ENCODE results near the gene TTLL10.

The TTLL10 gene

DNA sequence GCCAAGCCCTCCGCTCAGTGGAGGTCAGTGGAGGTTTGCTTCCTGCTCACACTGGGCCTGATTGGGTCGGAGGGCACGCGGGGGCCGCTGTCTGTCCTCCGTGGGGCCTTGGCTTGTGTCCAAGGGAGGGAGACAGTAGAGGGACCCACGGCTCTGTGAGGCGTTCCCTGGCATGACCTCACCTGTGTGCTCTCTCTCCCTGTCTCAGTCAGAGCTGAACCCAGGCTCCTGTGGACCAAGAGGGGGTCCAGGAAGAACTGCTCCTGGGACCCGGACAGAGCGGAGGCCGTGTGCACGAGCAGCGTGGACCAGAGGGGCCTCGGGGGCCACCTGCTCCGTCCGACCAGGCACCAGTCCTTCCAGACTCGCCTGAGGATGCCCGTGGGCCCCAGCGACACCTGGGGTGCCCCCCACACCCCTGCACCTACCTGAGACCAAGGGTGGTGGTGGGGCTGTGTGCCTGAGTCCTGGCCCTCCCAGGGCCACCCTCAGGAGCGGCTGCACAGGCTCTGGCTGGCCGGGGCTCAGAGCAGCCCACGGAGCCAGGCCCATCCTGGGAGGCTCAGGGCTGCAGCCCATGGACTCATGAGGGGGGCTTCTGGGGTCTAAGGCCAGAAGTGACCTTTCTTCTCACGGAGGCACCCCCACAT is 13.3 kb upstream of the TTLL10 start:
- H3K9me3 Mint-ChIP-seq = peaks cover 1% of the 10 kb centered on the region
- H3K4me1 Mint-ChIP-seq (ENCODE audit: low read depth) = no peaks in the 10 kb centered on the region
- no peak for DNase-seq
- no peak overlapping the region for H3K27ac Mint-ChIP-seq
- H3K27me3 Mint-ChIP-seq = no peaks in the 10 kb centered on the region
- H3K36me3 Mint-ChIP-seq (ENCODE audit: low read depth) = no peaks in the 10 kb centered on the region
- H3K4me3 Mint-ChIP-seq = no peak overlapping the region

DNA sequence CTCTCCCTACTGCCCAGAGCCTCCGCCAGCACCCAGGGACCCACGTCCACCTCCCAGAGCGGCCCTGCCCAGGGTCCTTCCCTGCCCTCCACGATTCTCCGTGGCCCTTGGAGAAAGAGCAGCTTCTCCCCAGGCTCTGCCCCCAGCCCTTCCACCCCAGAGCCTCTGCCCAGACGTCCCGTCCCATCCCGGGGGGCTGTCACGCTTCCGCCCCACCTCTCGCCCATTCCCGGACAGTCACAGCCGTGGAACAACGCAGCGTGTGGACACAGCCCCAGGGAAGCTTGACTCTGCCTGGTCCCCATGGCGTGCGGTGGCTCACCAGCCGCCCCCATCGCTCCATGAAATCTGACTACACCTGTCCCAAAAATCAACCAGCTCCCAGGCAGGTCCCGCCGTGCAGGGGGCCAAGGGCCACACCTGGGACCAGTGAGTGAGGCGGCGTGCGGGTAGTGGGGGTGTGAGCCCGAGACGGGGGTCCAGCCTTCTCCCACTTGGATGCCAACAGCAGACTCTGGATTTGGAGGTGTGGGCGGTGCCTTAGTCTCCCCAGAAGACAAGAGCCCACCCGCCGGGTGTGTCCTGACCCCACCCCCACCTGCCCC is 12.5 kb upstream of the TTLL10 start:
- DNase-seq = no peak
- Mint-ChIP-seq H3K27me3 (no peaks in the 10 kb centered on the region), H3K4me3 (no peak overlapping the region), H3K9me3 (no peaks in the 10 kb centered on the region), H3K27ac (no peak overlapping the region), H3K4me1 (ENCODE audit: low read depth) (no peaks in the 10 kb centered on the region), H3K36me3 (ENCODE audit: low read depth) (no peaks in the 10 kb centered on the region)

DNA sequence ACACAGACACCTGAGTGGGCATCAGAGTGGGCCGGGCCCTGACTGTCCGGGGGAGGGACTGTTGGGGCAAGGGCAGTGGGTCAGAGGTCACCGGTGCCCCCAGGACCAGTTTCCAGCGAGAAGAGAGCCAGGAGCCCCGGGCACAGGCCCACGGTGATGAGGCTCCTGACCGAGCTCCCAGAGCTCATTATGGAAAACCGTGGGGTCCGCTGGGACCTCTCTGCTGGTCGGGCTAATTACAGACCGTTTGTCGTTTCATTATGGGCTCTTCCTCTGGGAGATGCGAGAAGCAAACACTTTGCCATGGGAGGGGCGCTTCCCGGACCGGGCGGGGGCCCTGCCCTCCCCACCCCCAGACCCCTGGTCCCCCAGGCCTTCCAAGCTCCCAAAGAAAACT is 12.0 kb upstream of the TTLL10 start:
- no peak overlapping the region for H3K27ac Mint-ChIP-seq
- H3K9me3 Mint-ChIP-seq = no peaks in the 10 kb centered on the region
- no peak overlapping the region for H3K4me3 Mint-ChIP-seq
- H3K4me1 Mint-ChIP-seq (ENCODE audit: low read depth) = no peaks in the 10 kb centered on the region
- no peak for DNase-seq
- H3K36me3 Mint-ChIP-seq (ENCODE audit: low read depth) = no peaks in the 10 kb centered on the region
- H3K27me3 Mint-ChIP-seq = no peaks in the 10 kb centered on the region

DNA sequence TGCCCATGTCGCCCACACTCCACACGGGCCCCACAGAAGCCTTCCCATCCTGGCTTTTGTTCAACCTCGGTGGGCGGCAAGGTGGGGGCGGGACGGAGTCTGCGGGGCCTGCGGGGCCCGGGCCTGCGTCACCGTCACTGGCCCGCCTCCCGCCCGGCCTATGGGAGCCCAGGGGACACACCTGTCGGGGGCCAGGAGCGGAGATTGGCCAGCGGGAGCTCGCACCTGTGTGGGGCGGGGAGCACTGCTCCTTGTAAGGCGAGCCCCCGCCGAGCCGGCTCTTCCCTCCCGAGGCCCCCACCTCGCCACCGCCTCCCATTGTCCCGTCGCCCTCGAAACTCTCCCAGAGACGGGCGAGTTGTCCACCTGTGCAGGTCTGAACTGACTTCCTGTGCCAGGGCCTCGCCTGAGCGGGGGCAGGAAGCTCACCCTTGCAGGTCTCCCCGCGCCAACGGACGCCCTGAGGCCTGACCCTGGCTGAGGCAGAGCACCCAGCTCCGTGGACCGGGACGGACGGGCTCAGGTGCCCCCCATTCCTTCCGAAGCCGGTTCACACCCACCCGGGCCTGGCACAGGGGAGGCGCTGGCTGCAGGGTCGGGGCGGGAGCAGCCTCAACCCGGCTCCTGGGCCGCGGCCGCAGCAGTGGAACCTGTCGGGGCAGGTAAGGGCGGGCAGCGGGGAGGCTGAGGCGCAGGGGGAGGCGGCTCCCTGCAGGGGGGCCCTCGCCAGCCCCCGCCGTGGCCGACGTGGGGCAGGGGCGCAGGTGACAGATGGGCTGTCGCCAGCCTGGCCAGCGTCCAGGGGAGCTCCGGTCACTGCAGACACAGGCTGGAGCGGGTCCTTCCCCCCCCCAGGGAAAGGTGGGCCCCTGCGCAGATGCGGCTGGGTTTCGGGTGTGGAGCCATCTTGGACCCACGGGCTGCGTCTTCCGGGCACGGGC is 10.8 kb upstream of the TTLL10 start:
- H3K9me3 Mint-ChIP-seq = no peaks in the 10 kb centered on the region
- no peak overlapping the region for H3K27ac Mint-ChIP-seq
- H3K27me3 Mint-ChIP-seq = no peaks in the 10 kb centered on the region
- H3K4me1 Mint-ChIP-seq (ENCODE audit: low read depth) = no peaks in the 10 kb centered on the region
- no peaks in the 10 kb centered on the region for H3K36me3 Mint-ChIP-seq (ENCODE audit: low read depth)
- DNase-seq = no peak
- no peak overlapping the region for H3K4me3 Mint-ChIP-seq

DNA sequence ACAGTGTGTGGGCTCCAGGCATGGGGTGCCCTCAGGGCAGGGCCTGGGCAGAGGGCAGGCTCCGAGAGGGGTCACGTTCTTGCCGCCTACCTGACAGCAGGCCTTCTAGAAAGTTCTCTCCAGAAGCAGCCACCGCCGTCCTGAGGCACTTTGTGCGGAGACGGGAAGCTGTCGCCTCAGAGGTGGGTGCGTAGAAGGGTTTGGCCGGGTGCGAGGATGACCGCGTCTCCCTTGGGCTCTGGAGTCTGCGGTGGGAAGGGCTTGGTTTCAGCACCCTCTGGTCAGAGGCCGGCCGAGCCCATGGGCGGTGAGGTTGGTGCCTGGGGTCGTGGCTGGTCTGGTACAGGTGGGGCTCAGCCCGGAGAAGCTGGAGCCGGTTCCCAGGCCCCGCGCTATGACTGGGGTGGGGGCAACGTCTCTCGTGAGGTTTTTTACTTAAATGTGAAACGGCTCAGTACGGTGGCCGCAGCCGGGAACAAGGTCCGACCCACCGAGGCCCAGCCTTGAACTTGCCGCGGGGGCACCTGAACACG is 10.1 kb upstream of the TTLL10 start:
- H3K36me3 Mint-ChIP-seq (ENCODE audit: low read depth) = no peaks in the 10 kb centered on the region
- no peaks in the 10 kb centered on the region for H3K27me3 Mint-ChIP-seq
- no peaks in the 10 kb centered on the region for H3K4me1 Mint-ChIP-seq (ENCODE audit: low read depth)
- DNase-seq = no peak
- no peak overlapping the region for H3K4me3 Mint-ChIP-seq
- no peaks in the 10 kb centered on the region for H3K9me3 Mint-ChIP-seq
- no peak overlapping the region for H3K27ac Mint-ChIP-seq

DNA sequence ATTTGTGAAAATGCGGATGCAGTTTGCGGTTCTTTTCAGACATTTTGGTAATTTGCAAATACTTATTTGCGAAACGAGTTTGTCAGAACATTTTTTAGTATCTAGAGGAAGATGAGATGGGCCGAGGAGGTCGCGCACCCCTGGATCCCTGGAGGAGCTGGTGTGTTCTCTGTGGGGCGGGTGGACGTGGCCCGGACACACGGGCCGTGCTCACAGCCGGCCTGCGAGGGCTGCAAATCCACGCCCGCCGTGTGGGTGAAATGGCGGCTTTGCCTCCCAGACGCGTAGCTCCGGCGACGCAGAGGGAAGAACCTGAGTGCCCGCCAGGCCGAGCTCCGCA is 9.3 kb upstream of the TTLL10 start:
- Mint-ChIP-seq H3K9me3 (no peaks in the 10 kb centered on the region), H3K4me3 (no peak overlapping the region), H3K36me3 (ENCODE audit: low read depth) (no peaks in the 10 kb centered on the region), H3K27me3 (no peaks in the 10 kb centered on the region), H3K27ac (no peak overlapping the region), H3K4me1 (ENCODE audit: low read depth) (no peaks in the 10 kb centered on the region)
- DNase-seq = no peak

DNA sequence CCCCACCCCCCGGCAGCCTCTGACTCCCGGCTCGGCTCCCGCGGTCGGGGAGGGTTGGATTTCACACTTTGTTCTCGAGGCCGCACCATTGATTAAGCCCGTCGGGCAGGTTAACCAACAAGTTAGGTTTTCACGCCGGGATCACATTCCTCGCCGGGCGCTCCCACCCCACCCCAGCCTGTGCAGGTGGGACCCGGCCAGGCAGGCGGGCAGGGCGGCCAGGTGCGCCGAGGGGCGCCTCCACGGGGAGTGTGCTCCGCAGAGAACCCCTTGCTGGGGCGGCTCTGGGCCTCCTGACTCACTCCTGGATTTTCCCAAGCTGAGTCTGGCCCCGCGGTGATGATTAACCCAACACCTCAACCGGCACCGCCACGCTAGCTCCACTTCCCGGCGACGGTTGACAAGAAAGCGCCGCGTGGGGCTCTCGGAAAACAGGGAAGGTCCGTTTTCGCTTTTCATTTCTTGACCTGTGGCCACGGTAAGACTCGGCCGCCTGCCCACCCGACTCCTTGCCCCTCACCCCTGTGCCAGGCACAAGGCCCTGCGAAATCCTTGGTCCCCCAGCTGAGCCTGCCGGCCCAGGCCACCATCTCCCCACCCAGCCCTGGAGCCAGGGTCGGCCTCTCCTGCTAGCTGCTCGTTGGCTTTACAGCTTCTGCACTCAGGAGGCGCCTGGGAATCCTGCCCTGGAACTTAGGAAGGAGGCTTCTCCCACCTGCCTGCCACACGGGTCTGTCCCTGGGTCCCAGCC is 8.8 kb upstream of the TTLL10 start:
- H3K9me3 Mint-ChIP-seq = no peaks in the 10 kb centered on the region
- DNase-seq = no peak
- peaks cover 2% of the 10 kb centered on the region for H3K4me1 Mint-ChIP-seq (ENCODE audit: low read depth)
- H3K4me3 Mint-ChIP-seq = no peak overlapping the region
- no peak overlapping the region for H3K27ac Mint-ChIP-seq
- H3K27me3 Mint-ChIP-seq = peaks cover 1% of the 10 kb centered on the region
- H3K36me3 Mint-ChIP-seq (ENCODE audit: low read depth) = no peaks in the 10 kb centered on the region

DNA sequence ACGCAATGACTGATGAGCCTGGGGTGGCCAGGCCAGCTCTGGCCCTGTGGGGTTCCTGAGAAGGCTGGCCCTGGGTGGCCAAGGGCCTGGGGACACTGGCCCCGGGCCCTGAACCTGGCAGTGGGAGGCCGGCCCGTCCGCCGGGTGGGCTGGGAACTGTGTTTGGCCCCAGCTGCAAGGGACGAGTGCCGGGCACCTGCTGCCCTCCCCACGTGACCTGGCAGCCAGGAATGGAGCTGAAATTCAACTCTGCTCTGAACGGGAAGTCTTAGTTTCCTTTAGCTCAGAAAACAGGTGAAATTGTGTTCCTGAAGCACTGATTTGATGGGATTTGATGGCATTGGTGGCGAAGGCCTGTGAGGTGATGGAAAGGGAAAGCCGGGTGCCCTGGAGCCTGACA is 8.2 kb upstream of the TTLL10 start:
- H3K27me3 Mint-ChIP-seq = peaks cover 5% of the 10 kb centered on the region
- no peak overlapping the region for H3K27ac Mint-ChIP-seq
- H3K4me1 Mint-ChIP-seq (ENCODE audit: low read depth) = peaks cover 6% of the 10 kb centered on the region
- no peaks in the 10 kb centered on the region for H3K36me3 Mint-ChIP-seq (ENCODE audit: low read depth)
- H3K4me3 Mint-ChIP-seq = no peak overlapping the region
- no peaks in the 10 kb centered on the region for H3K9me3 Mint-ChIP-seq
- no peak for DNase-seq

DNA sequence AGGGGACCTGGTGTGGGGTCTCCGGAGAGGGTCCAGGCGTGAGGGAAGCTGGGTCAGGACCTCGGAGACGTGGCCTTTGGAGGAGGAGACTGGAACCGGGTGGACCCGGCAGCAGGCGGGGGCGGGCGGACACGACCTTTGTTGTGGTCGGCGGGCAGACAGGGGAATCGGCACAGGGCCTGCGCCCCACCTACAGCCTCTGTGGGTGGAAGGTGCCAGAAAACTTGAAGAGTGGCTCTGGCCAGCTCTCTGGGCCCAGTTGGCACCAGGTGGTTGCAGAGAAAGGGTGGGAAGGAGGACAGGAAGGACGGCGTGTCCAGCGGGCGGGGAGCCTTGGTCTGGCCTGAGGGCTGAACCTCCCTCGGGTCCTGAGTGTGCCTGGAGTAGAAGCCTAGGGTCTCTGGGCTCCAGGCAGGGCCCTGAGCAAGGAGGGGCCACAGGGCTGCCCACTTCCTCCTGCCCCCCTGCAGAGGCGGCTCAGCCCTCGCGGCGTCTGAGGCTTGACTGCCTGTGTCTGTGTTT is 7.7 kb upstream of the TTLL10 start:
- H3K36me3 Mint-ChIP-seq (ENCODE audit: low read depth) = no peaks in the 10 kb centered on the region
- peaks cover 5% of the 10 kb centered on the region for H3K27me3 Mint-ChIP-seq
- DNase-seq = no peak
- no peaks in the 10 kb centered on the region for H3K9me3 Mint-ChIP-seq
- peaks cover 6% of the 10 kb centered on the region for H3K4me1 Mint-ChIP-seq (ENCODE audit: low read depth)
- H3K27ac Mint-ChIP-seq = no peak overlapping the region
- no peak overlapping the region for H3K4me3 Mint-ChIP-seq

DNA sequence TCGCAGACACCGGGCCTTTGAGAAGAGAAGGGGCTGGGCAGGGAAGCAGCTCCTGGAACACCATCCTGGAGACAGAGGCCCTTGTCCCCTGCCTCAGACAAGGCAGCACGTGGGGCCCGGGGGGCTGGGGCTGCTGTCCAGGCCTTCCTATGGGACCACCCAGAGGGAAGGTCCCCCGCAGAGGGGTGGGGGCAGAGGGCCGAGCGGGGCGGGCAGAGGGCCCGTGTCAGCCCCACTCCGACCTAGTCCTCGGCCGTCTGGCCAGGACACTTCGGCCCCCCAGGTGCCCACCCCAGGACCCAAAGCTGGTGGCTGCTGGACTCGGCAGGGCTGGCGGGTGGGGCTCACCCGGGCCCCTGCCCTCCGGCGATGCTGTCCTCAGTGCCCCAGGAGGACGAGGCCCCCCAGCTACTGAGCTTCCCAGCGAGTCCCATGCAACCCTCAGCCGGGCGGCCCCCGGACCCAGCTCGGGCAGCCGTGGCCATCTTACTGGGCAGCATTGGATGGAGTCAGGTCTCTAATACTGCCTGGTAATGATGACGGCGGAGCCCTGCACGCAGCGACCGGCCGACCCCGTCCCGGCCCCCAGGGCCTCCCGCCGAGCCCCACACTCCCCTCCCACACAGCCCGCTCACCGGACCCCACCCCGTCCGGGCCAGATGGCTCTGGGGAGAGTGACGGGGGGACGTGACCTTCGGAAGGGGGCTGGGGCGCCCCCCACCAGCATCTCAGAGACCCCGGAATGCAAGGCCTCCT is 6.9 kb upstream of the TTLL10 start:
- Mint-ChIP-seq H3K9me3 (no peaks in the 10 kb centered on the region), H3K4me1 (ENCODE audit: low read depth) (peaks cover 6% of the 10 kb centered on the region), H3K36me3 (ENCODE audit: low read depth) (no peaks in the 10 kb centered on the region), H3K27ac (no peak overlapping the region), H3K27me3 (peaks cover 5% of the 10 kb centered on the region), H3K4me3 (no peak overlapping the region)
- DNase-seq = no peak

DNA sequence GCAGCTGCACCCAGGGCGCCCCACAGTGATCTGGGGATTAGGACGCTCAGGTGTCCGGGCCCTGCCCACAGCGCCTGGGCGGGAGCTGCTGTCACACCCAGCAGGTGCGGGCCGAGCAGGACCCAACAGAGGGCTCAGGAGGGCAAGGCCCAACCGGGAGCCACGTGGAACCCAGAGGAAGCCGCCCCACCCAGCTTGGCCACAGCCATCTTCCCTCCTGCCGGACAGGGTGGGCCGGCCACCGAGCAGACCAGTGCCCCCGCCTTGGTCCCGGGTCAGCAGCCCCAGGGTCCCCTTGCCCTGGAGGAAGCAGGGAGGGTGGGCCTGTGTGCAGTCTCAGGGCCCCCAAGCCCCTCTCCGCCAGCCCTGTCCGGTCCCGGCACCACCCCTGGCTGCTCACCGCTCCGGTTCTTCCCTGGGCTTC is 6.3 kb upstream of the TTLL10 start:
- peaks cover 9% of the 10 kb centered on the region for H3K27me3 Mint-ChIP-seq
- no peaks in the 10 kb centered on the region for H3K36me3 Mint-ChIP-seq (ENCODE audit: low read depth)
- DNase-seq = no peak
- no peak overlapping the region for H3K27ac Mint-ChIP-seq
- no peaks in the 10 kb centered on the region for H3K9me3 Mint-ChIP-seq
- H3K4me3 Mint-ChIP-seq = no peak overlapping the region
- H3K4me1 Mint-ChIP-seq (ENCODE audit: low read depth) = peaks cover 12% of the 10 kb centered on the region

DNA sequence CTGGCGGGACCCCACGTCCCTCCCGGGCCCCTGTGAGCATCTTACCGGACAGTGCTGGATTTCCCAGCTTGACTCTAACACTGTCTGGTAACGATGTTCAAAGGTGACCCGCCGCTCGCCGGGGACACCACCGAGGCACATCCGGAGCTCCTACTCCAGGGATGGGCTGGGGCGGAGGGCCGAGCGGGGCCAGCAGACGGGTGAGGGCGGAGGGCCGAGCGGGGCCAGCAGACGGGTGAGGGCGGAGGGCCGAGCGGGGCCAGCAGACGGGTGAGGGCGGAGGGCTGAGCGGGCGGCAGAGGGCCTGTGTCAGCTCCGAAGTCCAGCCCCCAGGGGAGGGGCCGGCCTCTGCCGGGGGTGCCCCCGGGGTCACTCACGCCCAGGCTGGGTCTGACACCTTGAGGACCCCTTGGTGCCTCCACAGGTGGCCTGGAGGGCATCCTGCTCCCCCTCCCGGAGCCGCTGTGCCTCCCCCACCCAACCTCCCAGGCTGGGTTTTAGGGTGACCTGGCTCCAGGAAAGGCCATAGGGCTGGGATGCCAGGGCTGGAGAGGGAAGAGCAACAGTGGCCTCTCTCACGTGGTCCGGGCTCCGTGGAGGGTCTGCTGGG is 5.7 kb upstream of the TTLL10 start:
- peaks cover 9% of the 10 kb centered on the region for H3K27me3 Mint-ChIP-seq
- no peaks in the 10 kb centered on the region for H3K36me3 Mint-ChIP-seq (ENCODE audit: low read depth)
- H3K4me3 Mint-ChIP-seq = no peak overlapping the region
- H3K4me1 Mint-ChIP-seq (ENCODE audit: low read depth) = peaks cover 13% of the 10 kb centered on the region
- no peak for DNase-seq
- H3K9me3 Mint-ChIP-seq = no peaks in the 10 kb centered on the region
- H3K27ac Mint-ChIP-seq = no peak overlapping the region

Data from activated T-cell treated with anti-CD3 and anti-CD28 coated beads, Interleukin-2, amount 50 U/mL, for 24 hours (primary cell).